GM21619 (cell line): Measurements from ENCODE around the gene DCC.

Experiments
- ATAC-seq: cut with Tn5 transposase; IDR thresholded peaks from one replicate; pipeline ENCODE4 v1.9.1; 2021; ENCODE audit not compliant: unreplicated experiment

Gene DCC

GRCh38 chr18:52339891-52340371, at the start of gene DCC:
TSS of gene DCC (plus strand) at chr18:52340197. CDS start at chr18:52340788, 591 bp downstream.
- ATAC-seq: no peak

GRCh38 chr18:52310651-52311050, 29.3 kb upstream of the DCC start:
- ATAC-seq: no peak

- ATAC-seq: no peak
Observed at GRCh38 chr18:52311331-52311730, 28.7 kb upstream of the DCC start.

- ATAC-seq: no peak
Observed at GRCh38 chr18:52312346-52312745, 27.7 kb upstream of the DCC start.

- no peak for ATAC-seq
Observed at GRCh38 chr18:52313213-52313612, 26.8 kb upstream of the DCC start.

- no peak for ATAC-seq
Observed at GRCh38 chr18:52319424-52319983, 20.5 kb upstream of the DCC start.

- no peak for ATAC-seq
Observed at GRCh38 chr18:52322307-52322706, 17.7 kb upstream of the DCC start.

- no peak for ATAC-seq
Observed at GRCh38 chr18:52323802-52324201, 16.2 kb upstream of the DCC start.

GRCh38 chr18:52325997-52326396, 14.0 kb upstream of the DCC start:
- no peak for ATAC-seq

GRCh38 chr18:52333860-52334259, 6.1 kb upstream of the DCC start:
- no peak for ATAC-seq

- ATAC-seq: no peak
Observed at GRCh38 chr18:52334307-52334706, 5.7 kb upstream of the DCC start.

- no peak for ATAC-seq
Observed at GRCh38 chr18:52334896-52335295, 5.1 kb upstream of the DCC start.

GRCh38 chr18:52337276-52337675, 2.7 kb upstream of the DCC start:
- ATAC-seq: no peak

- ATAC-seq: no peak
Observed at GRCh38 chr18:52340406-52341102, 557 bp downstream of the DCC start.

GRCh38 chr18:52341103-52341432, 1.1 kb downstream of the DCC start:
- no peak for ATAC-seq

GRCh38 chr18:52341608-52342381, 1.8 kb downstream of the DCC start:
- ATAC-seq: no peak

GRCh38 chr18:52342456-52342855, 2.5 kb downstream of the DCC start:
- ATAC-seq: no peak

GRCh38 chr18:52343138-52343537, 3.1 kb downstream of the DCC start:
- no peak for ATAC-seq

GRCh38 chr18:52343731-52344340, 3.8 kb downstream of the DCC start:
- no peak for ATAC-seq

GRCh38 chr18:52344881-52345280, 4.9 kb downstream of the DCC start:
- ATAC-seq: no peak

- no peak for ATAC-seq
Observed at GRCh38 chr18:52345428-52345827, 5.4 kb downstream of the DCC start.

- ATAC-seq: no peak
Observed at GRCh38 chr18:52348209-52348608, 8.2 kb downstream of the DCC start.
